HUES64 (cell line): Measurements from ENCODE around the gene TRIM47.

Experiments
- H3K27ac ChIP-seq: 2 replicates; pipeline ENCODE4 v1.7.0; 2013; ENCODE audit warnings: low read depth, low read length, inconsistent platforms
- H3K27me3 ChIP-seq: 2 replicates; pipeline ENCODE4 v1.6.1; 2013; ENCODE audit warnings: mild to moderate bottlenecking, low read length; ENCODE audit not compliant: insufficient read depth
- H3K36me3 ChIP-seq: 2 replicates; pipeline ENCODE4 v1.6.1; 2013; ENCODE audit warnings: mild to moderate bottlenecking, low read length; ENCODE audit not compliant: insufficient read depth
- H3K4me1 ChIP-seq: 2 replicates; pipeline ENCODE4 v1.6.1; 2013; ENCODE audit warnings: mild to moderate bottlenecking, low read length, moderate library complexity; ENCODE audit not compliant: insufficient read depth
- H3K4me3 ChIP-seq: 2 replicates; pipeline ENCODE4 v1.5.1; 2013; ENCODE audit warnings: mild to moderate bottlenecking, low read length, moderate library complexity
- H3K9ac ChIP-seq: 2 replicates; pipeline ENCODE4 v1.6.1; 2013; ENCODE audit warnings: mild to moderate bottlenecking, low read depth, low read length
- H3K9me3 ChIP-seq: 2 replicates; pipeline ENCODE4 v1.6.1; 2013; ENCODE audit warnings: low read depth, low read length; ENCODE audit not compliant: insufficient read depth
- WGBS: fragments of 150-250, 120-280 bp; methylation state at CpG from one replicate; pipeline ENCODE4 v1.1.7; 2013; ENCODE audit warnings: missing lambda C conversion rate; 5-methylcytosine and 5-hydroxymethylcytosine counted together

The TRIM47 gene

DNA sequence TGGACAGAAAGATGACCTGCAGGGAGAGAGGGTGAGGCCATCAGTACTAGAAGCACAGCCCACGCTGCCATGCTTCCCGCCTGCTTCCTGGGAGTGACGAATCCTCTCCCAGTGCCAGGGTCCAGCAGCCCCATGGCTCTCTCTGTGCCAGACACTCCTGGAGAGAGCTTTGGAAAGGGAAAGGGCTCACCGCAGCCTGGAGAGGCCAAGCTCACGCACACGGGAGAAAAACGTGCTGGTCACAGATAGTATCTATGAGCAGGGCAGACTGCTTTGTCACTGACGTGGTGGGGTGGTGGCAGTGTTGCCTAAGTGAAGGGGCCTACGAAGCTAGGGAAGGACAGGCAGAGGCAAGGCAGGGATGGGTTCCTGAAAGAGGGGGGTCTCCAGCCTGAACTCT, 28.7 kb downstream of the TRIM47 start:
- Histone ChIP-seq H3K9me3 (no peaks in the 10 kb centered on the region), H3K27ac (no peak overlapping the region), H3K36me3 (peaks cover 48% of the 10 kb centered on the region), H3K9ac (no peak overlapping the region), H3K4me3 (no peak overlapping the region), H3K27me3 (no peaks in the 10 kb centered on the region), H3K4me1 (peaks cover 6% of the 10 kb centered on the region; the same call in 1 of the 2 replicates)
- WGBS = 93% methylated on average over 9 of the region's 9 CpGs

DNA sequence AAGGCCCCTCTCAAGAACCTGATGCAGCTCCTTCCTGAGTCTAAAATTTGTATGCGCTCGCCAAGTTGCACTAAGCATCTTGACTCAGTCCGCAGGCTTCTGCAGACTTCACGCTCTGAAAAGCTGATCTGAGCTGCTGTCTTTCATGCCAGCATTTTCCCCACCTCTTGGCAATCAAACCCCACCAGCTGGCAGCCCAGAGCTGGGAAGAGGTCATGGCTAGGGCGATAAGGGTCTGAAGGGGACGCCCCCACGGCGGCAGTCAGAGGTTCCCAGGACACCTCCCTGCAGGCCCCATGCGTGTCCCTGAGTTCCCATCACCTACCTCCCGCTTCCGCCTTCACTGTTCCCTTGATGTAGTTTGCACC, 29.1 kb downstream of the TRIM47 start:
- 96% methylated on average over 11 of the region's 11 CpGs for WGBS
- Histone ChIP-seq H3K4me1 (peaks cover 3% of the 10 kb centered on the region; the same call in 1 of the 2 replicates), H3K9ac (no peak overlapping the region), H3K36me3 (peaks cover 48% of the 10 kb centered on the region), H3K27me3 (no peaks in the 10 kb centered on the region), H3K27ac (no peak overlapping the region), H3K4me3 (no peak overlapping the region), H3K9me3 (no peaks in the 10 kb centered on the region)

DNA sequence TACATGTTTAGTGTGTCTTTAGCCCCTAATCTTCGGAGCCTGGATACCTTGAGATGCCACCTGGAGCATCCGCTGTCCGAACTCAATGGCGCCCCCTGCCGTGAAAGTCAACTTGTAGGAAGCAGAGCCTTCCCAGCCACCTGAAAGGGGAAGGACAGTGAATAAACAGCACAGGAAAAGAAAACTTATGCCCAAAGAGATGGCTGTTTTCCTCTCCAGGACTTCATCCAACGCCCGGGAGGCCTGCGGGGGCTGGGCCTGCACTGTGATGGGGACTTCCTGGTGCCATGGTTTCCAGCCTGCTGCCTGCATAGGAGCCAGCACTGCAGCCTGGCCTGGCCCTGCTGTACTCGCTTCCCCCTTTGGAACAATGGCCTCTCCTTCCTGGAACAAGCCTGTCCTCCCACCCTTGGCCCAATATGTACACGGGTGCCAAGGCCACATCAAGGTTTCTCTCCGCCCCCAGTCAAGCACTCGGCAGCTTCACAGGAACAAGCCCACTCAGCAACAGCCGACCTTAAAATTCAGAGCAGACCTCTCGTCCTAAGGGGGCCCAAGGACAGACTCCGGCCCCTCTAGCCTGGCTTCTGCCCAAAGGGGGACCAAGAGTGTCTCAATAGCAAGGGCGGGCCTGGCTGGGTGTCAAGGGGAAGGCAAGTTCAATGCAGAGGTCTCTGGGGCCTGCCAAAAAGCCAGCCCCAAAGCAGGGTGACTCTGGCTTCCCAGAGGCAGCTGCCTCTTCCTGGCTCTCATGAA, 29.7 kb downstream of the TRIM47 start:
- 61% methylated on average over 16 of the region's 16 CpGs for WGBS
- Histone ChIP-seq H3K9ac (no peak overlapping the region), H3K4me1 (no peaks in the 10 kb centered on the region), H3K27ac (peak overlapping the region; percentile 48; the same call in 1 of the 2 replicates), H3K27me3 (no peaks in the 10 kb centered on the region), H3K9me3 (no peaks in the 10 kb centered on the region), H3K36me3 (peaks cover 48% of the 10 kb centered on the region), H3K4me3 (no peak overlapping the region)

DNA sequence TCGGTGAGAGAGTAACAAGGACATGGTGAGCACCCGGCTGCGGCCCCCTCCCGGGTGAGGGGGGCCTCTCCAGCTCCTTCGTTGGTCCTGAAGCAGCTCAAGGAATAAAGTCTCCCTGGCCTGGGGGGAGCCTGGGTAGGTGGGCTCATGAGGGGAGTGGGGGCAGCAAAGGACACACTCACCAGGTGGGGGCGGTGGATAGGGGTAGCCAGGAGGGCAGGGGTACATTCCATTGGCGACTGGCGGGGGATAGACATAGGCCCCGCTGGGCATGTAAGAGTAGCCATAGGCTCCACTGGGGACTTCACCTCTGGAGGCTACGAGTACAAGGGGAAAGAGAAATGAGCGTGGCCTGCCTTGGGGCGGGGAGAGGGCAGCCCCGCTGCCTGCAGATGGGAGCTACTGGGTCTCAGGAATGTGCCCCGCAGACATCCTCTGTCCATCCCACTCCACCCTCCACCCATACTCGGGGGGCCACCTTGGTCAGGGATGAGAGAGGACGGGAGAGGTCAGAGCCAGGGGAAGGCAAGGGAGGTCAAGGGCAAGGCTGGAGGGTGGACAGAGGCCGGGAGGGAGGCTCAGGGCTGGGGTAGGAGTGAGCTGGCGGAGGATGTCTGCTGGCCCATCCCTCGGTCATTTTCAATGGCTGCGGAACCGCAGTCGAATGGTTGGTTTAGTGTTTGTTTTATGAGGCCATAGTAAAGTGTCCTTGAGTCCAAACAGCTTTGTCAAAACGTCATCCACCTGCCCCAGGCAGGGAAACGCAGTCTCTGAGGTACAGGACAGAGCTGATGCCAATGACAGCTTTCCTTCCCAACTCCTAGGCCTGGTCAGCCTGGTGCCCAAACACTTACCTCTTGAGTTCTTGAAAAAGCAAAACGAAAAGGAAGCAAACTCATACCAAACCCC, 30.5 kb downstream of the TRIM47 start:
- WGBS = 93% methylated on average over 24 of the region's 25 CpGs
- Histone ChIP-seq H3K27ac (no peak overlapping the region), H3K4me3 (no peak overlapping the region), H3K36me3 (peaks cover 48% of the 10 kb centered on the region), H3K9ac (no peak overlapping the region), H3K27me3 (no peaks in the 10 kb centered on the region), H3K4me1 (no peaks in the 10 kb centered on the region), H3K9me3 (no peaks in the 10 kb centered on the region)

DNA sequence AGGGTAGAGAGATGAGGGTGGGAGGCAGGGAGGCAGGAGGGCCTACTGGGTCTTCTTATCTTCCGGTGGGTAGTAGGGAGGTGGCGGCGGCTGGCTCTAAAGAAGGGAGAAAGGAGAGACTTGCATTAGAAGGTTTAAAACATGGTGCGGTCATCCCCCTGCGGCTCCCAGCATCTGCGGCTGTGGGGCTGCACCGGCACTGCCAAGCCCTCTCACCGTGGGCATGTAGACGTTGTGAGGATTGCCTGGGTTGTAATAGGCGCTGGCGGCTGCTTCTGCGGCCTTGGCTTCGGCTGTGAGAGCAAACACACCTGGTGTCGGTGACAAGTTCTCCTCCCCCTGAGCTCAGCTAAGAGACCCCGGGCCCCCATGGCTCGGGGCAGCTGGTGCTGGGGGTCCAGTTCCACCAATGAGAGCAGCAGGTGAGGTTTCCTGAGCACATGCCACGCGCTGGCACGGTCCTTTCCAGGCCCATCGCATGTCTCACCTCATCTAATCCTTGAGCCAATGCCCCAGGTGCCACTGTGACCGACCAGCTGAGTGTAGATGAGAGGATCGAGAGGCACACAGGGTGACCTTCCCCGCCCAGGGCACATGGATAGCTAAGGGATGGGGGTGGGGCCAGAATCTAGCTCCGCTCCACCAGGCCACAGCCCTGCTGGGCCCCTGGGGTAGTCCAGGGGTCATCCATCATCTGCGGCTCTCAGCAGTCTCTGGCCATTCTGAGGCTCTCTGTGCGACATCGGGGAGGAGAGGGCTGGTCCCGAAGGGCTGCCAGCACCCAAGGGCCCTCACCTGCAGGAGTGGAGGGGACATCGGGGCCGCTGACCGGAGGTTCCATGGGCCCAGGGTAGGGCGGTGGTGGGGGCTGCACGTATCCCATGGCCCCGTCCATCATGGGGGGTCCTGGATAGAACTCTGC, 31.4 kb downstream of the TRIM47 start:
- H3K27me3 ChIP-seq = no peaks in the 10 kb centered on the region
- no peak overlapping the region for H3K27ac ChIP-seq
- H3K4me1 ChIP-seq = no peaks in the 10 kb centered on the region
- no peak overlapping the region for H3K9ac ChIP-seq
- H3K36me3 ChIP-seq = peaks cover 48% of the 10 kb centered on the region
- 94% methylated on average over 34 of the region's 34 CpGs for WGBS
- no peaks in the 10 kb centered on the region for H3K9me3 ChIP-seq
- H3K4me3 ChIP-seq = no peak overlapping the region

DNA sequence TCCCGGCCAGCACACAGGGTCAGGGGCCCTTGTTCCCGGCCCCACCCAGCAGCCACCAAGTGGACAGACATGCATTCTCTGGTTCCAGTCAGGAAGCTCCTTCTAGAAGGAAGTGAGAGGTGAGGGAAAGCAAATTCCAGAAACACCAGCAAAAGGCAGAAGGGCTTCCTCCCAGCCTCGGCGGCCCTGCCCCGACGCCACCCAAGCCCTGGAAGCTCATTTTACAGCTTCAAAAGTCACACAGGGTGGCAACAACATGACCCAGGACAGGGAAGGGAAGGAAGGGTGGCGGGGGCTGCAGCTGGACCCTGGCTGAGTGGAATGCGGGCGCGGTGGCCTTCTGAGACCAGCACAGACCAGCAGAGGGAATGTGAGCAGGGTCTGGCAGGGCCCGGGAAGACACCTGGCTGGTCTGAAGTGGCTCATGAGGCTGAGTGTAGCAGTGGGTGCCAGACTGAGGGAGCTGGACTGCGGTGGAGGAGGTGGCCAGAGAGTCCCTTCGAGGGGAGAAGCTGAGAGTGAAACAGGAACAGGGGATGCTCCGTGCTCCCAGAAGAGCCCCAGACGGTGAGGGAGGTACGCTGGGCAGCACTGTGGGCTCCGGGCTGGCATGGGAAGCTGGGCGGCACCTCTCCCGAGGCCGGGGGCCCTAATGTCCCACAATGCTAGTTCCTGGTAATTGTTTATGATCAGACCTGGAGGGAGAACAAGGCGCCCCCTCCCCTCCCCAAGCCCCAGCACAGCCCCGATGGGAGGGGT, 32.3 kb downstream of the TRIM47 start:
- Histone ChIP-seq H3K36me3 (peaks cover 43% of the 10 kb centered on the region), H3K4me3 (no peak overlapping the region), H3K27ac (no peak overlapping the region), H3K9me3 (no peaks in the 10 kb centered on the region), H3K27me3 (no peaks in the 10 kb centered on the region), H3K4me1 (no peaks in the 10 kb centered on the region), H3K9ac (no peak overlapping the region)
- 92% methylated on average over 22 of the region's 22 CpGs for WGBS

DNA sequence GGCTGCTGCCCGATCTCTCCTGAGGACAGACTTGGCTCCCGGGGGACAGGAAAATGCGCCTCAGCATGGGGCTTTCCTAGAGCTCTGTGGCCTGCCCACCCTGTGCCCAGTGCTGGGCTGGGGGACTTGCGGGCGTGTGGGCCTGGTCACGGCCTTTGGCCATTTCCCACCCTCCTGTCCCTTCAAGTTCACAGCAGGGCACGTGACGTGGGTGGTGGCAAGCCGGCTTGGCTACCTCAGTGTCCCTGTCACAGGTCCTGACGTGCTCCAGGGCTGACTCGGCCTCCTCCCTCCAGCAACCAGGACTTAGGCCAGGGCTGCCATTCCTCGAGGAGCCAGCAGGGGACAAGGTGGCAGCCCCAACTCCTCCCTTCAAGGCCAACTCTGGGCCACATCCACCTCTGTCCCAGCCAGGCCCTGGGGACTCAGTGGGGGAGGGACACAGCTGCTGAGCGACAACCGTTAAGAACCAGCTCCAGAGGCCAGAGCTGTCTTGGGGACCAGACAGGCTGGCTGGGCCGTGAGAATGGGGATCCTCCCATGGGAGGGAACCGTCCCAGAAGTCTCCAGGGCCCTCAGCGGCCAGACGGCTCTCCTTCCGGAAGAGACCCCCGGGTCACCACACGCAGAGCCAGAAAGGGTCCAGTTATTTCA, 33.2 kb downstream of the TRIM47 start:
- Histone ChIP-seq H3K9me3 (no peaks in the 10 kb centered on the region), H3K4me3 (no peak overlapping the region), H3K27ac (peak overlapping the region; percentile 54; the same call in 1 of the 2 replicates), H3K4me1 (no peaks in the 10 kb centered on the region), H3K27me3 (no peaks in the 10 kb centered on the region), H3K36me3 (peaks cover 35% of the 10 kb centered on the region), H3K9ac (no peak overlapping the region)
- 49% methylated on average over 21 of the region's 21 CpGs for WGBS

DNA sequence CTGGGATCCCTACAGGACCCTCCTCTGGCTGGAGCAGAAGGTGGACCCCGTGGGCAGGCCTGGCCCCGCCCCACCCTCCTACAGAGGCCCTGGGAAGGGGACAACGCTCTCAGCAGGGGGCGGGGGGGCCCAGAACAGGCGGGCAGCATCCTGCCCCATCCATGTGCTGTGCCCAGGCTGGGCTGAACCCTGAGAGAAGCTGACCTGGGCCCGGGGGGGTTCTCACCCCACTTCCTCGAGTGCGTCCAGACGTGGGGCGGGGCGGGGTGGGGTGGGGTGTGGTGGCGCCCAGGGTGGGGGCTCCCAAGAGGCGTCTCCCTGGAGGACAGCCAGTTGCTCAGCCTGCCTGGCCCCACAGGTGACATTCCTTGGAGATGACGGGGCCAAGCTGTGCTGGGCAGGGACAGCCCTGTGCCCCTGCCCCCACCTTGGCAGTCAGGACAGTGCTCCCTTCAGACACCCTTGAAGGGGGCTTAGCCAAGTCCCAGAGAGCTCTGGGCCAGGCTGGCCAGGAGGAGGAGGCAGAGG, 33.8 kb downstream of the TRIM47 start:
- Histone ChIP-seq H3K36me3 (peaks cover 31% of the 10 kb centered on the region), H3K27me3 (no peaks in the 10 kb centered on the region), H3K4me1 (no peaks in the 10 kb centered on the region), H3K4me3 (no peak overlapping the region), H3K9me3 (no peaks in the 10 kb centered on the region), H3K9ac (no peak overlapping the region), H3K27ac (peak overlapping the region; percentile 54; the same call in 1 of the 2 replicates)
- 59% methylated on average over 13 of the region's 14 CpGs for WGBS

DNA sequence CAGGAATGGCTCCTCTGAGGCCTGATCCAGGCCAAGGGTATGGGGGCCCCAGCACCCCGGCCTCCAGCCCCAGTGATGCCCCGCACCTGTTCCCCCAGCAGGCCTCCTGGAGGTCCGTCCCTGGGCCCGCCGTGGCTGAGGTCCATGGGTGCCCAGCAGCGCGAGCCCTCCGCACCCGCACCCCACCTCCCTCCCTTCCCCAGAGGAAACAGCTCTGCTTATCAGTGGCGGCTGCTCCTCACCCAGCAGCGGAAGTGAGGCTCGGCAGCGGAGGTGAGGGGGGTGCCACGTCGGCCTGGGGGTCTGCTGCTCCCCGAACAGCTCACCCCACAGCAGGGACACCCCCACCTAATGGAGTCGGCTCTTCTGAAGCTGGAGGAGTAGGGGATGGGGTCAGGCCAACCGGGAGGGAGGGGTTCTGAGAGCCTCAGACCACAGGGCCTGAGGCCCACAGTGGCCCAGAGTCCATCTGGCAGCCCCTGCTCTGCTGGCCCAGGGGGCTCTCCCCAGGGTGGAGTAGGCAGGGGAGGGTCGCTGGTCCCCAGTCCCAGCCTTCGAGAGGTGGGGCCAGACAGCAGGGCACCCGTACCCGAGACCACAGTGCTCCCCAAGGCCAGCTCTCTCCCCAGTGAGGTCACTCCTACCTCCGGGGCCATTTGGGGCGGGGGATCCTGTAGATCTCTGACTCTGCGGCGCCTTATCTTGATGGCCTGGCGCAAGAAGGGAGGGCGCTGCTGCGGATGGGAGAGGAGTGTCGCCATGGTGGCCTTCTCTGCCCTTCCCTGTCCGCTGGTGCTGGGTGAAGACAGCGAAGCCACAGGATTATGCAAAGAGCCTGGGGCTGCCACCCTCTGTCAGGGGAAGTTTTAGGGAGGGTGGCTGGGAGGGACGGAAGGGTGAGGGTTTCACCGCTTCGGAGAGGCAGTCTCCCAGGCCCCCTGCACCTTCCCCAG, 34.5 kb downstream of the TRIM47 start, which contains the start of gene UNC13D:
Gene UNC13D, minus strand, starts transcription at position 828 of the 953 bp plus-strand sequence. Its CDS starts 67 bp downstream, at position 761.
- Histone ChIP-seq H3K9me3 (no peaks in the 10 kb centered on the region), H3K9ac (no peak within 1 kb of the TSS), H3K27me3 (no peaks in the 10 kb centered on the region), H3K4me1 (no peaks in the 10 kb centered on the region), H3K36me3 (peaks cover 24% of the 10 kb centered on the region), H3K27ac (peak within 1 kb of the TSS; percentile 54; the same call in 1 of the 2 replicates), H3K4me3 (no peak within 1 kb of the TSS)
- 88% methylated on average over 33 of the region's 35 CpGs for WGBS
